Measurements from ENCODE around the gene TSHZ2.
"Not testable (repeated sequence)": the region's sequence is repeated elsewhere in the genome, so short reads cannot be mapped to it uniquely, and the experiment has no call there.

TSHZ2 gene

GRCh38 chr20:53517146-53517545 lies 545.0 kb downstream of the TSHZ2 start:
- no peaks in the 10 kb centered on the region for H3K36me3 ChIP-seq (ENCODE audit: control insufficient read depth, insufficient read depth, low read length)
- no peaks in the 10 kb centered on the region for H3K4me1 ChIP-seq (ENCODE audit: control insufficient read depth, insufficient read depth, low read length, poor library complexity, severe bottlenecking)
- WGBS, 2 experiments (ENCODE audit: insufficient coverage in 2 of 2): 87% methylated on average over 6 to 10 of the region's 13 CpGs
- H3K27ac ChIP-seq (ENCODE audit: low read depth, low read length, severe bottlenecking): no peak overlapping the region
- no peaks in the 10 kb centered on the region for H3K9me3 ChIP-seq (ENCODE audit: control insufficient read depth, low read length)
- no peak overlapping the region for H3K4me3 ChIP-seq (ENCODE audit: extremely low read depth, insufficient read depth, low read length, poor library complexity, severe bottlenecking)

- not testable (repeated sequence) for H3K9me3 ChIP-seq (ENCODE audit: control insufficient read depth, low read length); H3K4me1 ChIP-seq (ENCODE audit: control insufficient read depth, insufficient read depth, low read length, poor library complexity, severe bottlenecking); H3K4me3 ChIP-seq (ENCODE audit: extremely low read depth, insufficient read depth, low read length, poor library complexity, severe bottlenecking); H3K27ac ChIP-seq (ENCODE audit: low read depth, low read length, severe bottlenecking); H3K36me3 ChIP-seq (ENCODE audit: control insufficient read depth, insufficient read depth, low read length)
- WGBS, 2 experiments (ENCODE audit: insufficient coverage in 2 of 2): 76 to 89% methylated on average over 5 of the region's 5 CpGs
Measured at GRCh38 chr20:53521421-53521820, 549.3 kb downstream of the TSHZ2 start.

- no peaks in the 10 kb centered on the region for H3K9me3 ChIP-seq (ENCODE audit: control insufficient read depth, low read length)
- H3K36me3 ChIP-seq (ENCODE audit: control insufficient read depth, insufficient read depth, low read length): no peaks in the 10 kb centered on the region
- no peaks in the 10 kb centered on the region for H3K4me1 ChIP-seq (ENCODE audit: control insufficient read depth, insufficient read depth, low read length, poor library complexity, severe bottlenecking)
- no peak overlapping the region for H3K27ac ChIP-seq (ENCODE audit: low read depth, low read length, severe bottlenecking)
- WGBS, 2 experiments (ENCODE audit: insufficient coverage in 2 of 2): 93 to 97% methylated on average over 2 to 3 of the region's 3 CpGs
- H3K4me3 ChIP-seq (ENCODE audit: extremely low read depth, insufficient read depth, low read length, poor library complexity, severe bottlenecking): no peak overlapping the region
Measured at GRCh38 chr20:53522026-53522425, 549.9 kb downstream of the TSHZ2 start.

GRCh38 chr20:53522696-53523095 lies 550.5 kb downstream of the TSHZ2 start:
- Histone ChIP-seq H3K27ac (ENCODE audit: low read depth, low read length, severe bottlenecking) (no peak overlapping the region), H3K4me1 (ENCODE audit: control insufficient read depth, insufficient read depth, low read length, poor library complexity, severe bottlenecking) (no peaks in the 10 kb centered on the region), H3K4me3 (ENCODE audit: extremely low read depth, insufficient read depth, low read length, poor library complexity, severe bottlenecking) (no peak overlapping the region), H3K36me3 (ENCODE audit: control insufficient read depth, insufficient read depth, low read length) (no peaks in the 10 kb centered on the region), H3K9me3 (ENCODE audit: control insufficient read depth, low read length) (no peaks in the 10 kb centered on the region)
- 86 to 100% methylated on average over 1 to 4 of the region's 5 CpGs for WGBS, 2 experiments (ENCODE audit: insufficient coverage in 2 of 2)

GRCh38 chr20:53523615-53524014 lies 551.5 kb downstream of the TSHZ2 start:
- not testable (repeated sequence) for H3K9me3 ChIP-seq (ENCODE audit: control insufficient read depth, low read length); H3K27ac ChIP-seq (ENCODE audit: low read depth, low read length, severe bottlenecking); H3K4me1 ChIP-seq (ENCODE audit: control insufficient read depth, insufficient read depth, low read length, poor library complexity, severe bottlenecking); H3K36me3 ChIP-seq (ENCODE audit: control insufficient read depth, insufficient read depth, low read length); H3K4me3 ChIP-seq (ENCODE audit: extremely low read depth, insufficient read depth, low read length, poor library complexity, severe bottlenecking)
- WGBS, 2 experiments (ENCODE audit: insufficient coverage in 2 of 2): 100% methylated on average over 1 to 2 of the region's 2 CpGs

- WGBS, 2 experiments (ENCODE audit: insufficient coverage in 2 of 2): 81 to 82% methylated on average over 10 to 11 of the region's 13 CpGs
- Histone ChIP-seq H3K36me3 (ENCODE audit: control insufficient read depth, insufficient read depth, low read length) (no peaks in the 10 kb centered on the region), H3K4me3 (ENCODE audit: extremely low read depth, insufficient read depth, low read length, poor library complexity, severe bottlenecking) (no peak overlapping the region), H3K4me1 (ENCODE audit: control insufficient read depth, insufficient read depth, low read length, poor library complexity, severe bottlenecking) (no peaks in the 10 kb centered on the region), H3K9me3 (ENCODE audit: control insufficient read depth, low read length) (no peaks in the 10 kb centered on the region), H3K27ac (ENCODE audit: low read depth, low read length, severe bottlenecking) (no peak overlapping the region)
Measured at GRCh38 chr20:53524589-53525312, 552.6 kb downstream of the TSHZ2 start.

- no peak overlapping the region for H3K4me3 ChIP-seq (ENCODE audit: extremely low read depth, insufficient read depth, low read length, poor library complexity, severe bottlenecking)
- H3K4me1 ChIP-seq (ENCODE audit: control insufficient read depth, insufficient read depth, low read length, poor library complexity, severe bottlenecking): no peaks in the 10 kb centered on the region
- no peak overlapping the region for H3K27ac ChIP-seq (ENCODE audit: low read depth, low read length, severe bottlenecking)
- no peaks in the 10 kb centered on the region for H3K36me3 ChIP-seq (ENCODE audit: control insufficient read depth, insufficient read depth, low read length)
- no peaks in the 10 kb centered on the region for H3K9me3 ChIP-seq (ENCODE audit: control insufficient read depth, low read length)
- 88 to 91% methylated on average over 8 of the region's 8 CpGs for WGBS, 2 experiments (ENCODE audit: insufficient coverage in 2 of 2)
Measured at GRCh38 chr20:53527196-53527595, 555.0 kb downstream of the TSHZ2 start.

- Histone ChIP-seq H3K36me3 (ENCODE audit: control insufficient read depth, insufficient read depth, low read length) (no peaks in the 10 kb centered on the region), H3K4me1 (ENCODE audit: control insufficient read depth, insufficient read depth, low read length, poor library complexity, severe bottlenecking) (no peaks in the 10 kb centered on the region), H3K4me3 (ENCODE audit: extremely low read depth, insufficient read depth, low read length, poor library complexity, severe bottlenecking) (no peak overlapping the region), H3K27ac (ENCODE audit: low read depth, low read length, severe bottlenecking) (no peak overlapping the region), H3K9me3 (ENCODE audit: control insufficient read depth, low read length) (no peaks in the 10 kb centered on the region)
- 77 to 83% methylated on average over 3 to 4 of the region's 5 CpGs for WGBS, 2 experiments (ENCODE audit: insufficient coverage in 2 of 2)
Measured at GRCh38 chr20:53529658-53530057, 557.5 kb downstream of the TSHZ2 start.

- no peak overlapping the region for H3K4me3 ChIP-seq (ENCODE audit: extremely low read depth, insufficient read depth, low read length, poor library complexity, severe bottlenecking)
- no peaks in the 10 kb centered on the region for H3K4me1 ChIP-seq (ENCODE audit: control insufficient read depth, insufficient read depth, low read length, poor library complexity, severe bottlenecking)
- WGBS, 2 experiments (ENCODE audit: insufficient coverage in 2 of 2): 92 to 100% methylated on average over 2 of the region's 2 CpGs
- no peaks in the 10 kb centered on the region for H3K9me3 ChIP-seq (ENCODE audit: control insufficient read depth, low read length)
- no peaks in the 10 kb centered on the region for H3K36me3 ChIP-seq (ENCODE audit: control insufficient read depth, insufficient read depth, low read length)
- no peak overlapping the region for H3K27ac ChIP-seq (ENCODE audit: low read depth, low read length, severe bottlenecking)
Measured at GRCh38 chr20:53530440-53530839, 558.3 kb downstream of the TSHZ2 start.

- H3K4me1 ChIP-seq (ENCODE audit: control insufficient read depth, insufficient read depth, low read length, poor library complexity, severe bottlenecking); H3K9me3 ChIP-seq (ENCODE audit: control insufficient read depth, low read length); H3K36me3 ChIP-seq (ENCODE audit: control insufficient read depth, insufficient read depth, low read length); H3K27ac ChIP-seq (ENCODE audit: low read depth, low read length, severe bottlenecking); H3K4me3 ChIP-seq (ENCODE audit: extremely low read depth, insufficient read depth, low read length, poor library complexity, severe bottlenecking): not testable (repeated sequence)
- 86 to 97% methylated on average over 5 to 6 of the region's 6 CpGs for WGBS, 2 experiments (ENCODE audit: insufficient coverage in 2 of 2)
Measured at GRCh38 chr20:53532654-53533312, 560.6 kb downstream of the TSHZ2 start.

- no peaks in the 10 kb centered on the region for H3K4me1 ChIP-seq (ENCODE audit: control insufficient read depth, insufficient read depth, low read length, poor library complexity, severe bottlenecking)
- no peak overlapping the region for H3K27ac ChIP-seq (ENCODE audit: low read depth, low read length, severe bottlenecking)
- no peak overlapping the region for H3K4me3 ChIP-seq (ENCODE audit: extremely low read depth, insufficient read depth, low read length, poor library complexity, severe bottlenecking)
- WGBS, 2 experiments (ENCODE audit: insufficient coverage in 2 of 2): no CpG with 5 or more reads among the region's 1 CpG
- no peaks in the 10 kb centered on the region for H3K9me3 ChIP-seq (ENCODE audit: control insufficient read depth, low read length)
- H3K36me3 ChIP-seq (ENCODE audit: control insufficient read depth, insufficient read depth, low read length): no peaks in the 10 kb centered on the region
Measured at GRCh38 chr20:53533500-53533899, 561.3 kb downstream of the TSHZ2 start.
